GM12892 (cell line): Measurements from ENCODE around the gene MROH2B.

Experiments
- POLR2A ChIP-seq: IDR thresholded peaks from 2 replicates; pipeline ENCODE4 v1.6.1; 2011; ENCODE audit warnings: low read depth, low read length, control low read depth
- POLR2AphosphoS5 ChIP-seq: IDR thresholded peaks from 2 replicates; pipeline ENCODE4 v1.6.1; 2011; ENCODE audit warnings: low read depth, low read length, control low read depth
- TAF1 ChIP-seq: IDR thresholded peaks from 2 replicates; pipeline ENCODE4 v1.6.1; 2011; ENCODE audit warnings: low read depth, mild to moderate bottlenecking, control low read depth, low read length, borderline replicate concordance

DNA sequence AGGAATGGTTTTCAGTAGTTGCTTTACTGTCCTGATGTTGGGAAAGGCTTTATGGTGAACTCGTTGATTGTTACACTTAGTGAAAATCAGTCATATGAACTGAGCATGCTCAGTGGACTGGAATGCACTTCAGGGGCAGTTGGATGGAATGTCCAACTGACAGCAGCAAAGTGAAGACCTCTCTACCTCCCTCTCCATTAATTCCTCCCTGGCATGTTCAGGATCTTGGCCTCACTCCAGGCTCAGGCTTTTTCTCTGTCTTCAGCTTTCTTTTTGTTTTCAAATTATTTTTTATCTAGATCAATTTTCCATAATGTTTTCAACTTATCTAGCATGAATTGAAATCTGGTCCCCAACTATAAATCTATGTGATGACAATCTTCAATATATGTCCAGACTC lies at the start of gene MROH2B:
- TF ChIP-seq POLR2AphosphoS5 = no peak
- no peak for TF ChIP-seq POLR2A
- no peak for TF ChIP-seq TAF1
